Osteocyte (in vitro differentiated cells): Measurements from ENCODE around the gene GPM6B. TPM values are rescaled to one million over a fixed set of nuclear protein-coding genes. Genes with fewer than 3 reads are reported as not detected.

Experiments
- DNase-seq: peaks from one replicate; pipeline ENCODE4 v3.0.0; 2021; ENCODE audit warnings: mixed read lengths; ENCODE audit not compliant: unreplicated experiment; ENCODE audit errors: extremely low spot score
- H3K27ac Mint-ChIP-seq: one replicate; pipeline ENCODE4 v1.8.0; 2021; ENCODE audit warnings: mild to moderate bottlenecking, mixed read lengths; ENCODE audit not compliant: unreplicated experiment
- H3K27me3 Mint-ChIP-seq: one replicate; pipeline ENCODE4 v1.8.0; 2021; ENCODE audit warnings: mixed read lengths; ENCODE audit not compliant: unreplicated experiment
- H3K36me3 Mint-ChIP-seq: one replicate; pipeline ENCODE4 v1.8.0; 2021; ENCODE audit warnings: mixed read lengths; ENCODE audit not compliant: unreplicated experiment
- H3K4me1 Mint-ChIP-seq: one replicate; pipeline ENCODE4 v1.8.0; 2021; ENCODE audit warnings: mixed read lengths; ENCODE audit not compliant: unreplicated experiment
- H3K4me3 Mint-ChIP-seq: one replicate; pipeline ENCODE4 v1.8.0; 2021; ENCODE audit warnings: mild to moderate bottlenecking, moderate library complexity, mixed read lengths; ENCODE audit not compliant: unreplicated experiment
- H3K9me3 Mint-ChIP-seq: one replicate; pipeline ENCODE4 v1.8.0; 2021; ENCODE audit warnings: mixed read lengths; ENCODE audit not compliant: unreplicated experiment
- total RNA-seq: library from RNA; stranded (reverse); gene quantifications from 2 replicates; pipeline ENCODE4 v1.2.1, GENCODE V29; 2021
- TF ChIP-seq, protein P1 (sequence below): fragments of 200-600 bp; sonication (generic); IDR thresholded peaks from 2 replicates; pipeline ENCODE4 v1.5.0; 2021; ENCODE audit warnings: antibody characterized with exemption, mild to moderate bottlenecking, moderate library complexity

GPM6B gene
- total RNA-seq, 1 donor from 2014 or later: 12.0 TPM

DNA sequence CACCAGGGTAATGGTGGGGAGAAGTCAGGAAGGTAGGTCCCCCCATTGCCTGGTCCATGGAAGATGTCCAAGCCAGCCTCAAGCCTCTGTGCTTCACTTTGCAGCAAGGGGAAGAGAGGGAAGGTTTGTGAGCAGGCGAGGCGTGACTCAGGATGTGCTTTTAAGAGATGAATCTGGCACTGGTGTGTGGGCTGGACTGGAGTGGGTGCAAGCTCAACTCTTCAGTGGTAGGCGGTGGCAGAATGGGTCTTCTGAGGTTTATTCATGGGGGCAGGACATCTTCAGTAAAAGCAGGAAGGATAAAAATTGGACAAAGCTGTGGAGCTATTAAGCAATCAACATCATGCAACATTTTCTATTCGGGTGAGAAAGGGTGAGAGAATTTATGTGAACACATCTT, 19.4 kb downstream of the GPM6B start:
- H3K27me3 Mint-ChIP-seq: no peaks in the 10 kb centered on the region
- H3K36me3 Mint-ChIP-seq: no peaks in the 10 kb centered on the region
- no peak overlapping the region for H3K4me3 Mint-ChIP-seq
- TF ChIP-seq, protein P1, sequence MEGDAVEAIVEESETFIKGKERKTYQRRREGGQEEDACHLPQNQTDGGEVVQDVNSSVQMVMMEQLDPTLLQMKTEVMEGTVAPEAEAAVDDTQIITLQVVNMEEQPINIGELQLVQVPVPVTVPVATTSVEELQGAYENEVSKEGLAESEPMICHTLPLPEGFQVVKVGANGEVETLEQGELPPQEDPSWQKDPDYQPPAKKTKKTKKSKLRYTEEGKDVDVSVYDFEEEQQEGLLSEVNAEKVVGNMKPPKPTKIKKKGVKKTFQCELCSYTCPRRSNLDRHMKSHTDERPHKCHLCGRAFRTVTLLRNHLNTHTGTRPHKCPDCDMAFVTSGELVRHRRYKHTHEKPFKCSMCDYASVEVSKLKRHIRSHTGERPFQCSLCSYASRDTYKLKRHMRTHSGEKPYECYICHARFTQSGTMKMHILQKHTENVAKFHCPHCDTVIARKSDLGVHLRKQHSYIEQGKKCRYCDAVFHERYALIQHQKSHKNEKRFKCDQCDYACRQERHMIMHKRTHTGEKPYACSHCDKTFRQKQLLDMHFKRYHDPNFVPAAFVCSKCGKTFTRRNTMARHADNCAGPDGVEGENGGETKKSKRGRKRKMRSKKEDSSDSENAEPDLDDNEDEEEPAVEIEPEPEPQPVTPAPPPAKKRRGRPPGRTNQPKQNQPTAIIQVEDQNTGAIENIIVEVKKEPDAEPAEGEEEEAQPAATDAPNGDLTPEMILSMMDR: no peak
- no peaks in the 10 kb centered on the region for H3K9me3 Mint-ChIP-seq
- no peaks in the 10 kb centered on the region for H3K4me1 Mint-ChIP-seq
- DNase-seq: no peak
- no peak overlapping the region for H3K27ac Mint-ChIP-seq

DNA sequence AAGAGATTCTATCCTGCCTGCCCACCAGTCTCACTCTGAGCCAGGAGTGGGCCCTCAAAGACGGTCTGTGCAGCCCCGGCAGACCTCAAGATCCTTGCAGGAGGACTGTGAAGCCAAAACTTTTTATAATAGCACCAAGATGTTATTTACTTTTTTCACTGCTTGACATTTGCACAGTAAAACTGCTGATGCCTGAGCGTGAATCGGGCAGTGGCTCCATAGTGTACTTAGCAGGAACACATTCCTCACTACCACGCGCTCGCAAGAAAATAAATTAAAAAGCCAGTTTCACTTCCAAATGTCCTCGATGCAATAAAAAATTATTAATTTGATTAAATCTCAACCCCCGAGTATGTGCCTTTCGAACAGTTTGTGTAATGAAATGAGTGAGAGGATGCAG, 22.5 kb downstream of the GPM6B start:
- DNase-seq: no peak
- TF ChIP-seq, protein P1: no peak
- Mint-ChIP-seq H3K4me1 (peaks cover 6% of the 10 kb centered on the region), H3K27ac (no peak overlapping the region), H3K9me3 (no peaks in the 10 kb centered on the region), H3K4me3 (no peak overlapping the region), H3K36me3 (no peaks in the 10 kb centered on the region), H3K27me3 (no peaks in the 10 kb centered on the region)

DNA sequence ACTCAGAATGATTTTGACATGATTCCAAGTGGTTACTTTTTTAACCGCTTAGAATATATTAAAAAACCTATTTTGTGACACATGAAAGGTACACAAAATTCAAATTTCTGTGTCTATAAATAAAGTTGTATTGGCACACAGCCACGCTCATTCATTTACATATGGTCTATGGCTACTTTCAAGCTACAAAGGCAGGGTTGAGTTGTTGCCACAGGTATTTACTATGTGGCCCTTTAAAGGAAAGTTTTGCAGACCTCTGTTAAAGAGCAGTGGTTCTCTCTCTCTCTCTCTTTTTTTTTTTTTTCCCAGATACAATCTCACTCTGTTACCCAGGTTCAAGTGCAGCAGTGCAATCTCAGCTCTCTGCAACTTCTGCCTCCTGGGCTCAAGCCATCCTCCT, 23.0 kb downstream of the GPM6B start:
- no peak for DNase-seq
- TF ChIP-seq, protein P1: no peak
- H3K9me3 Mint-ChIP-seq: no peaks in the 10 kb centered on the region

DNA sequence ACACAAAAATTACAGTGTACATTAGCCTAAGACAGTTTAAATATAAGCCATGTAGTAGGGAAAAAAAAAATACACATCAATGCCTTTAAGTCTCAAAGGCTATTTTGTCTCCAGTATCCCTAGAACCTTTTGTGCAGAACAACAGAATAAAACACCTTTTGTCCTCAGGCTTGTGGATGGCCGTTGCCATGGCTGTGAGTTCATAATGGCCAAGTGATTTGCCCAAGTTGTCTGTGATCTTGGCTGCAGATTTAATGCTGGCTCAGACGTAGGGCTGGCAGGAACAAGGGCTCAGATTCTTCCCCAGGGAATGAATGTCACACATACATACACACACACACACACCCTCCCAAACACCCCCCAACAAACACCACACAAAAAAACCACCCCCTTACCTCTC, 25.3 kb downstream of the GPM6B start:
- DNase-seq: no peak
- Mint-ChIP-seq H3K4me3 (no peak overlapping the region), H3K4me1 (peaks cover 6% of the 10 kb centered on the region), H3K27me3 (no peaks in the 10 kb centered on the region), H3K27ac (no peak overlapping the region), H3K9me3 (no peaks in the 10 kb centered on the region), H3K36me3 (no peaks in the 10 kb centered on the region)
- TF ChIP-seq, protein P1: no peak

More for the DNA sequence above, 23.0 kb downstream of the GPM6B start:
- no peaks in the 10 kb centered on the region for H3K27me3 Mint-ChIP-seq
- H3K4me3 Mint-ChIP-seq: no peak overlapping the region
- no peaks in the 10 kb centered on the region for H3K36me3 Mint-ChIP-seq
- H3K27ac Mint-ChIP-seq: no peak overlapping the region
- H3K4me1 Mint-ChIP-seq: peaks cover 6% of the 10 kb centered on the region

DNA sequence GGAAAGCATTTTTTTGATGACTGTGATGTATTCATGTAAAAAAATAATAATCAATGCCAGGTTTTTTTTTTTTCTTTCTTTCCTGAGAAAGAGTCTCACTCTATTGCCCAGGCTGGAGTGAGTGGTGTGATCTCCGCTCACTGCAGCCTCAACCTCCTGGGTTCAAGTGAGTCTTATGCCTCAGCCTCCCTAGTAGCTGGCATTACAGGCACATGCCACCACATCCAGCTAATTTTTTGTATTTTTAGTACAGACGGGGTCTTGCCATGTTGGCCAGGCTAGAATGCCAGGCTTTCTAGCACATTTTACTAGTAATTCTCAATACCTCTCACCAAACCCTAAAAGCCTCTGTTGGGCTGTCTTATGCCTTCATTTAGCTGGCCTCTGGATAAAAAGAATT, 25.7 kb downstream of the GPM6B start:
- TF ChIP-seq, protein P1: no peak
- Mint-ChIP-seq H3K27ac (no peak overlapping the region), H3K4me1 (peaks cover 6% of the 10 kb centered on the region), H3K27me3 (no peaks in the 10 kb centered on the region), H3K36me3 (no peaks in the 10 kb centered on the region), H3K9me3 (no peaks in the 10 kb centered on the region), H3K4me3 (no peak overlapping the region)
- no peak for DNase-seq
